Body of pancreas (tissue), 4 donors: ENCODE data around the gene PPP1R15B. TPM values are rescaled to one million over a fixed set of nuclear protein-coding genes. Genes with fewer than 3 reads are reported as not detected.

Experiments
- ATAC-seq: fragments of 150-250 bp; one replicate; pipeline ENCODE4 v1.9.1; 2016
- DNase-seq, 4 donors: peaks; one replicate each; pipeline ENCODE4 v3.0.0-alpha.2; 2019
- H3K27ac ChIP-seq, 4 donors: fragments of 200-600 bp; sonication (generic); 1 replicate in 3 of 4; 2 replicates in 1 of 4; pipeline versions ENCODE4 v1.5.1 to v1.6.1; 2016 to 2019; ENCODE audit warnings: mild to moderate bottlenecking in 1 of 4, mixed read lengths in 1 of 4, moderate library complexity in 1 of 4
- H3K27me3 ChIP-seq, 2 donors: fragments of 200-600 bp; sonication (generic); one replicate each; pipeline ENCODE4 v1.6.0; 2016; ENCODE audit warnings: mild to moderate bottlenecking in 1 of 2
- H3K36me3 ChIP-seq, 2 donors: fragments of 200-600 bp; sonication (generic); replicated peaks in 1 of 2; 2 replicates each; pipeline ENCODE4 v1.5.1; 2016; ENCODE audit warnings: low read depth in 2 of 2; ENCODE audit not compliant: insufficient read depth in 1 of 2
- H3K4me1 ChIP-seq: fragments of 200-600 bp; sonication (generic); one replicate; pipeline ENCODE4 v1.6.0; 2016
- H3K4me3 ChIP-seq, 2 donors: fragments of 200-600 bp; sonication (generic); 1 replicate in 1 of 2; 2 replicates in 1 of 2; pipeline ENCODE4 v1.5.1; 2016 to 2019
- H3K9me3 ChIP-seq, 3 donors: fragments of 200-600 bp; sonication (generic); 1 replicate in 2 of 3; 2 replicates in 1 of 3; pipeline ENCODE4 v1.5.1; 2016
- CTCF ChIP-seq, 7 experiments: fragments of 450-650 bp in 4 of 7; fragments of 200-600 bp in 3 of 7; sonication (generic) in 3 of 7; IDR thresholded peaks; one replicate each; pipeline ENCODE4 v1.5.1; 2016 to 2019; ENCODE audit warnings: antibody characterized with exemption in 7 of 7
- POLR2A ChIP-seq, 3 donors: fragments of 450-650 bp; IDR thresholded peaks; one replicate each; pipeline ENCODE4 v1.6.1; 2016; ENCODE audit warnings: antibody characterized with exemption in 3 of 3, mild to moderate bottlenecking in 2 of 3
- WGBS, 2 donors: methylation state at CpG; one replicate each; pipeline ENCODE4 v1.1.5; 2017; 5-methylcytosine and 5-hydroxymethylcytosine counted together
- intact Hi-C: fragments of 100-400 bp; cut with DNase I; formaldehyde crosslinking; loops from one replicate; pipeline ENCODE4 v1.15.1; 2023
- total RNA-seq, 2 donors: library from RNA; depleted of rRNA; stranded (reverse); fragments of >200 nt; gene quantifications; one replicate each; pipeline ENCODE4 v1.1.0, GENCODE V29; 2016

PPP1R15B gene
- total RNA-seq, 2 donors from 2014 or later = 32.9 to 34.3 TPM

- TF ChIP-seq POLR2A (IDR thresholded peaks at IDR 0.05) = no peak
- TF ChIP-seq CTCF (IDR thresholded peaks at IDR 0.05) = no peak
- Histone ChIP-seq H3K4me3 (no peak overlapping the region), H3K36me3 (peaks cover 0 to 9% of the 10 kb centered on the region in 2 donors), H3K27ac (no peak overlapping the region), H3K4me1 (no peaks in the 10 kb centered on the region), H3K9me3 (no peaks in the 10 kb centered on the region), H3K27me3 (no peaks in the 10 kb centered on the region)
- no peak for DNase-seq
- intact Hi-C loops = no loop called here
- 90 to 100% methylated on average over 2 of the region's 2 CpGs for WGBS, 2 donors
- no peak for ATAC-seq
These were observed 21.1 kb upstream of the PPP1R15B start for GRCh38 chr1:204432708-204433107.

DNA sequence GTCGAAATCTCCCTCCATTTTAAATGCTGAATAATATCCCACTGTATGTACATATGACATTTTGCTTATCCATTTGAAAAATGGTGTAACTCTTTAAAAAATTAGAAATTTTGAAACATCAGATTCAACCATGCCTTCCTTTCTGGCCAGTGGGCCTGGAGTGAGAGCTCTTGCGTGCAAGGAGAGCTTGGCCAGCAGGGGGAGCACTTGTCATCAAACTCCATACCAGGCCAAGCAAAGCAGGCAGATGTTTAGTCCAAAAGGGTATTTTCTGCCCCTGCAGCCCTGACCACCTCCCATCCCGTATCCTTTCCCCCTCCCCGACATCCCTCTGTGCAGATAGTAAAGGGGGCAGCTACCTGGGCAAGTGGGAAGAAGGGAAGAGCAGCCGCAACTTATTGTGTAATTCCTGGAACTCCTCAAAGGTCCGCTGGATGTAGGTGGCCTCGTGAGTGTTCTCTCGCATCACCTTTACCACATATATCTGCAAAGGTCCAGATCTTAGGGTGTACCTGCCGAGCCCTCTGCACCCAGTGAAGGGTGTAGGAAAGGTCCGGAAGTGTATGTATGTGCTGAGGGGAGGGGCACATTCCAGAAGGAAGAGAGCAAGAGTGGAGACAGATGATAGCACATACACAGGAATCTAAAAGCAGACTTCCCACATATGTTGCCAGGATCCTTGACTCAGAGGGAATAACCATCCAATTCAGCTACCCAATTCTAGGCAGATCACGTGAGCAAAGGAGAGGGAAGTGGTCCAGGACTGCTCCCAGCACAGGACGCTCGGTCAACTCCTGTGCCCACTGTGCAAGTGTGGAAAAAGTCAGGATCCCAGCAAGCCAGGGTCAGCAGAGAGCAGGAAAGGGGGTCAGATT is 19.9 kb upstream of the PPP1R15B start:
- H3K9me3 ChIP-seq = no peaks in the 10 kb centered on the region
- ATAC-seq = peak; percentile 82
- intact Hi-C loops = no loop called here
- H3K4me3 ChIP-seq = no peak overlapping the region
- H3K36me3 ChIP-seq = peaks cover 0 to 9% of the 10 kb centered on the region in 2 donors
- 58 to 63% methylated on average over 13 of the region's 13 CpGs for WGBS, 2 donors
- H3K27ac ChIP-seq = no peak overlapping the region
- no peaks in the 10 kb centered on the region for H3K27me3 ChIP-seq
- no peaks in the 10 kb centered on the region for H3K4me1 ChIP-seq
- no peak for TF ChIP-seq POLR2A (IDR thresholded peaks at IDR 0.05)
- TF ChIP-seq CTCF (IDR thresholded peaks at IDR 0.05) = peak; percentile 80 to 91 (median 83)
- peak; percentile 84 to 90 (median 85) for DNase-seq

DNA sequence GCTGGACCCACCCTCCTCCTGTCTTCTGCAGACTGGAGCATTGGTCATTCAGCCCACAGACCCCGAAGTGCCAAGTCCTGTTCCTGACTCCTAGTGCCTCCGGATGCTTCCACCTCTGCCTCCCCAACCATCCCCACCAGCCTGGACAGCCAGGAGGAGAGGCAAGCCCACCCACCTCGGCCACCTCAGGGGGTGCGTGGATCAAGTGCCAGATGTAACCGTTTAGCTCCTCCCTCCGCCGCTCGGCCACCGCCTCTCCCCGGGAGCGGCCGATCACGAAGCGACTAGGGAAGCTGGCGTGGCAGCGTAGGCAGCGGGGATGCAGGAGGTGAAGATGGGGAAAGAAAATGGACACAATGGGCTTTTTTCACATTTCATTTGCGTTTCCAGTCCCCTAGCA is 18.1 kb upstream of the PPP1R15B start:
- ATAC-seq = no peak
- TF ChIP-seq POLR2A (IDR thresholded peaks at IDR 0.05) = no peak
- TF ChIP-seq CTCF (IDR thresholded peaks at IDR 0.05) = no peak
- H3K36me3 ChIP-seq = peaks cover 0 to 11% of the 10 kb centered on the region in 2 donors
- no peak overlapping the region for H3K4me3 ChIP-seq
- 82 to 91% methylated on average over 10 to 18 of the region's 18 CpGs for WGBS, 2 donors
- DNase-seq = no peak
- no peaks in the 10 kb centered on the region for H3K9me3 ChIP-seq
- intact Hi-C loops = no loop called here
- no peaks in the 10 kb centered on the region for H3K27me3 ChIP-seq
- H3K27ac ChIP-seq = no peak overlapping the region
- no peaks in the 10 kb centered on the region for H3K4me1 ChIP-seq

DNA sequence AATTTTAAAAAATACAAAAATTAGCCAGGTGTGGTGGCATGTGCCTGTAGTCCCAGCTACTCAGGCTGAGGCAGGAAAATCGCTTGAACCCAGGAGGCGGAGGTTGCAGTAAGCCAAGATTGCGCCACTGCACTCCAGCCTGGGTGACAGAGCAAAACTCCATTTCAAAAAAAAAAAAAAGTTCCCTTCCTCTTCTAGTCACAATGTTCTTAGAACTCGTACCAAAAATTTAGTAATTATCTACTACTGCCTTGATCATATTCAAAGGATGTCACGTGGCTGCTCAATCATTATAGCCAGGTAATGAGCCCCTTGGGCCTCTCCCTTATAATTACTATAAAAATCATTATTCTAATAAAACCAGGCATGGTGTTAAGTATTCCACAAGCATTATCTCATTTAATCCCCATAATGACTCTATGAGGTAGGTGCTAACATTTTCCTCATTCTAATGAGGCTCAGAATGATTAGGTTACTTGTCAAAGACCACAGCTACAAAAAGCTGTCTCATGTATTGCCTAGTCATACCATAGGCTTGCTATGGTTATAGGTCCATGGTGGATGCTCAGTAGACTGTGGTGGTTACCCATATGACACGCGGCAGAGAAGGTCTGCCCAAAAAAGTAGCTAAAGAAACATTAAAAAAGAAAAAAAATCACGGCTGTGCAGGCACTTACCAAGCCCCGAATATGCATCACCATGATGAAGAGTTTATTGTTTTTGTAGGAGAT is 15.5 kb upstream of the PPP1R15B start:
- H3K27me3 ChIP-seq = no peaks in the 10 kb centered on the region
- H3K4me1 ChIP-seq = no peaks in the 10 kb centered on the region
- no peak overlapping the region for H3K4me3 ChIP-seq
- no peak for DNase-seq
- no peak overlapping the region for H3K27ac ChIP-seq
- intact Hi-C loops = no loop called here
- WGBS, 2 donors = 84 to 92% methylated on average over 6 to 9 of the region's 9 CpGs
- ATAC-seq = no peak
- TF ChIP-seq POLR2A (IDR thresholded peaks at IDR 0.05) = no peak
- TF ChIP-seq CTCF (IDR thresholded peaks at IDR 0.05) = no peak
- no peaks in the 10 kb centered on the region for H3K9me3 ChIP-seq
- H3K36me3 ChIP-seq = peaks cover 0 to 1% of the 10 kb centered on the region in 2 donors
